Calu3 (cell line): ENCODE measurements around the gene PCDHGA6. TPM values are rescaled to one million over a fixed set of nuclear protein-coding genes. Genes with fewer than 3 reads are reported as not detected.

Experiments used
- BruUV-seq: library from RNA; stranded (reverse); fragments of 400-500 nt; replicated peaks from 2 replicates; lab custom pipeline; 2021; lab: Mats Ljungman, UMichigan
- CTCF ChIA-PET: fragments of 300-600 bp; sonication (Branson Sonifier 250); formaldehyde crosslinking; loops from one replicate; lab custom pipeline; 2022; ENCODE audit warnings: antibody characterized with exemption; lab: Charles Lee
- DNase-seq: peaks from one replicate; pipeline ENCODE4 v3.0.0; 2022
- H3K27ac Mint-ChIP-seq: one replicate; pipeline ENCODE4 v1.8.0; 2022; ENCODE audit warnings: mixed read lengths; ENCODE audit not compliant: unreplicated experiment
- H3K27me3 Mint-ChIP-seq: one replicate; pipeline ENCODE4 v1.8.0; 2022; ENCODE audit warnings: mixed read lengths; ENCODE audit not compliant: unreplicated experiment
- H3K36me3 Mint-ChIP-seq: one replicate; pipeline ENCODE4 v1.8.0; 2022; ENCODE audit warnings: mild to moderate bottlenecking, moderate library complexity, mixed read lengths; ENCODE audit not compliant: insufficient read depth, unreplicated experiment
- H3K4me1 Mint-ChIP-seq: one replicate; pipeline ENCODE4 v1.8.0; 2022; ENCODE audit warnings: mild to moderate bottlenecking, low read depth, mixed read lengths; ENCODE audit not compliant: unreplicated experiment
- H3K4me3 Mint-ChIP-seq: one replicate; pipeline ENCODE4 v1.8.0; 2022; ENCODE audit warnings: mild to moderate bottlenecking, low read depth, moderate library complexity, mixed read lengths; ENCODE audit not compliant: unreplicated experiment
- H3K9me3 Mint-ChIP-seq: one replicate; pipeline ENCODE4 v1.8.0; 2022; ENCODE audit warnings: low read depth, mixed read lengths; ENCODE audit not compliant: unreplicated experiment
- CTCF ChIP-seq: fragments of 200-600 bp; IDR thresholded peaks from one replicate; pipeline ENCODE4 v1.8.0; 2022; ENCODE audit warnings: antibody characterized with exemption; ENCODE audit not compliant: unreplicated experiment
- intact Hi-C: fragments of 100-400 bp; cut with micrococcal nuclease; formaldehyde crosslinking; loops from one replicate; pipeline ENCODE4 v1.10.0; 2022; ENCODE audit not compliant: unreplicated experiment
- total RNA-seq: library from RNA; stranded (reverse); gene quantifications from 2 replicates; pipeline ENCODE4 v1.2.3, GENCODE V29; 2022

PCDHGA6 gene
- total RNA-seq, 1 experiment from 2014 or later = 0.80 TPM

- Mint-ChIP-seq H3K27me3 (no peaks in the 10 kb centered on the region), H3K27ac (no peak within 1 kb of the TSS), H3K4me1 (no peaks in the 10 kb centered on the region), H3K9me3 (peaks cover 23% of the 10 kb centered on the region), H3K36me3 (peaks cover 3% of the 10 kb centered on the region), H3K4me3 (no peak within 1 kb of the TSS)
- no TSS peak for BruUV-seq
- CTCF ChIA-PET = no interaction called here
- TF ChIP-seq CTCF = no peak
- no peak for DNase-seq
- intact Hi-C loops = no loop called here
These were observed 13.8 kb upstream of the PCDHGA6 start, which contains the start of gene PCDHGB2 for GRCh38 chr5:141359790-141360426. TSS of gene PCDHGB2 (plus strand) at chr5:141359994. CDS start at chr5:141360136, 142 bp downstream.

GRCh38 chr5:141360685-141361084 is 13.0 kb upstream of the PCDHGA6 start:
- Mint-ChIP-seq H3K27ac (no peak overlapping the region), H3K4me3 (no peak overlapping the region), H3K4me1 (no peaks in the 10 kb centered on the region), H3K9me3 (peaks cover 25% of the 10 kb centered on the region), H3K36me3 (peaks cover 3% of the 10 kb centered on the region), H3K27me3 (no peaks in the 10 kb centered on the region)
- no peak for TF ChIP-seq CTCF
- intact Hi-C loops = no loop called here
- DNase-seq = no peak
- CTCF ChIA-PET = no interaction called here
- no TSS peak for BruUV-seq

- Mint-ChIP-seq H3K9me3 (peaks cover 26% of the 10 kb centered on the region), H3K27me3 (no peaks in the 10 kb centered on the region), H3K27ac (no peak overlapping the region), H3K4me1 (no peaks in the 10 kb centered on the region), H3K4me3 (no peak overlapping the region), H3K36me3 (peaks cover 3% of the 10 kb centered on the region)
- no peak for DNase-seq
- no TSS peak for BruUV-seq
- intact Hi-C loops = no loop called here
- CTCF ChIA-PET = no interaction called here
- TF ChIP-seq CTCF = no peak
These were observed 11.0 kb upstream of the PCDHGA6 start for GRCh38 chr5:141362719-141363118.

- no peak for DNase-seq
- intact Hi-C loops = no loop called here
- peaks cover 3% of the 10 kb centered on the region for H3K36me3 Mint-ChIP-seq
- no peaks in the 10 kb centered on the region for H3K4me1 Mint-ChIP-seq
- TF ChIP-seq CTCF = no peak
- no peaks in the 10 kb centered on the region for H3K27me3 Mint-ChIP-seq
- CTCF ChIA-PET = no interaction called here
- H3K27ac Mint-ChIP-seq = no peak within 1 kb of the TSS
- no TSS peak for BruUV-seq
- peaks cover 20% of the 10 kb centered on the region for H3K9me3 Mint-ChIP-seq
- H3K4me3 Mint-ChIP-seq = no peak within 1 kb of the TSS
These were observed 9.6 kb upstream of the PCDHGA6 start, which contains the start of gene PCDHGA5 for GRCh38 chr5:141363952-141364660. TSS of gene PCDHGA5 (plus strand) at chr5:141364162. CDS start at chr5:141364331, 169 bp downstream.
